Measurements from ENCODE around the gene OBSCN.

OBSCN gene

GRCh38 chr1:228379666-228380065 is 171.8 kb downstream of the OBSCN start:
- no peak for DNase-seq (ENCODE audit: low read depth in 2 of 2)

GRCh38 chr1:228381356-228381755 is 173.5 kb downstream of the OBSCN start:
- no peak for DNase-seq (ENCODE audit: low read depth in 2 of 2)

DNA sequence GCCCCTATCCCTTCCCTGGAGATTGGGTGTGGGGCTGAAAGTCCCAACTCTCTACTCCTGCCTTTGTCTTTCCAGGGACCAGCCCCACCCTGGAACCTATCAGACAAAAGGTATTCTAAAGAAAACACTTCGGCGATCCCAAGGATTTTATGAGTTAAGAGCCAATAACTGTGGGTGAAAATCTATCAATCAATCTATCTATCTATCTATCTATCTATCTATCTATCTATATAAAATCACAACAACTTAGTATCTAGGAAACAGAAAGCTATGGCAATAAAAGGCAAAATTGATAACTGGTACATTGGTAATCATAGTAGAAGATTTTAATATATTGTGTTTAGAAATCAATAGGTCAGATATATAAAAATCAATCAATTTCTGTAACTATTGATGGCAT is 175.9 kb downstream of the OBSCN start:
- no peak for DNase-seq (ENCODE audit: low read depth in 2 of 2)

DNA sequence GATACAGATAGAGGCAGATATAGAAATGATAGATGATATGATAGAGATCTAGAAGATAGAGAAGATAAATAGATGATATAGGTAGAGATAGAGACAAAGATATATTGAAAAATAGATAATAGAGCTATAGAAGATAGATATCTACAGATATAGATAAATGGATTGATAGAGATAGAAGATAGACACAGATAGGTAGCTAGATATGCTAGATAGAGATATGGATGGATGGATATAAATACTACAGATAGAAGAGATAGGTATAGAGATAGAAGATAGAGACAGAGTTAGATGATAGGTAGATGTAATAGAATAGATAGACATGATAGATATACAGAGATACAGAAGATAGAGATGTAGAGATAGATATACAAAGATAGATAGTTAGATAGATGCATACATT is 177.4 kb downstream of the OBSCN start:
- DNase-seq (ENCODE audit: low read depth in 2 of 2): no peak

- DNase-seq (ENCODE audit: low read depth in 2 of 2): no peak
Observed at GRCh38 chr1:228387321-228387720, 179.5 kb downstream of the OBSCN start.

DNA sequence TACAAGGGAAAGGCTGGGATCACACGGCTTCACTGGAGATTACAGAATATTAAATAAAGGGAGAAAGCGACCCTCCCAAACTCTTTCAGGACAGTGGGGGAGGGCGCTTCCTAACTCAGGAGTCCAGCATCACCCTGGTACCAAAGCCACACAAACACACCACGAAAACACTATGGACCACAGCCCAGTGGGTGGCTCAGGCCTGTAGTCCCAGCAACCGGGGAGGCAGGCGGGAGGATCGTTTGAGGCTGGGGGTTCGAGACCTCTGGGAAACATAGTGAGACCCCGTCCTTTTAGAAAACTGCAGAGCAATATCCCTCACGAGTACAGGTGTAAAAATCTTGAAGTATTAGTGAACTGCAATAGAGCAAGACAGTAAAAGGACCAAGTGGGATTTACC is 182.8 kb downstream of the OBSCN start:
- DNase-seq (ENCODE audit: low read depth in 2 of 2): no peak

DNA sequence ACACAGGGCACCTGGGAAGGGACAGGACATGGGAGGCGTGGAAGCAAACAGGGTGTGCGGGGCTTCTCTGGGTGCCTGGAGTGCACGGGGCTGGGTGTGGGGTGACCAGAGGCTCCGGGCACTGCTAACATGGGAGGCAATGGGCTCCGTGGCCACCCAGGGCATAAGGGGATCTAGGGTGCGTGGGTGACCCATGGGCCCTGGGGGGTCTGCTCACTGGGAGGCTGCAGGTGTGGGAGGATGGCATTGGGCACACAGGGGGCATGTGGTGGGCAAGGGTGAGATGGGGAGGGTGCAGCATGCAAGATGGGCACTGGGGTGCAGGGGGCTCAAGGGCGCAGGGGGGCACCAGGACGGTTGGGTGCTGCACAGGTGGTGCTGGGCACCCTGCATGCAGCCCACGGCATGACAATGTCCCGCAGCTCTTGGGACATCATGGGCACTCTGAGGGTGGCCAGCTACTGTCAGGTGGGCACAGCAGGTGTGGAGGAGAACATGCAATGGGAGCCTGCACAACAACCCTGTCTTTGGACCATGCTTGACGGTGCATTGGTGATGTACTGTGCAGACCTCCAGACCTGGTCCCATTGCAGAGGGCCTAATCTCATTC is 183.7 kb downstream of the OBSCN start:
- no peak for DNase-seq (ENCODE audit: low read depth in 2 of 2)

GRCh38 chr1:228392111-228392936 is 184.5 kb downstream of the OBSCN start:
- no peak for DNase-seq (ENCODE audit: low read depth in 2 of 2)

DNA sequence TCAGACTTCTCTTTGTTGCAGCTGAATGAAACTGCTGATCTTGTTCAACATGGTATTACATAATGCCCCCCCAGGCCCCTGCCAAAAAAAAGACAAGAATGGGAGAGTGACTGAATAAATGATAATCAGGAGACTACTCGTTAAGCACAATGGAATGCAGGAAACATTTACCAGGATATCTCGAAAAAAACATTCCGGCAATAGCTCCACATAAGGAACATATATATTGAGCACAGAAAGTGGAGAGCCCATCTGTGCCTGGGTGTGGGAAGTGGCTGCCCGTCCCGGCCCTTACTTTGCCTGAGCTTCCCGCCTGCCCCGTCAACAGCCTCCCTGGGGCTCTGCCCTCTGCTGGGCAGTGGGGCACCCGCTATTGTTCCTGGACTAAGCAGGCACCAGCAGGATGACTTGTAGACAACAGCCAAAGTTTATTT is 185.4 kb downstream of the OBSCN start:
- DNase-seq (ENCODE audit: low read depth in 2 of 2): no peak

DNA sequence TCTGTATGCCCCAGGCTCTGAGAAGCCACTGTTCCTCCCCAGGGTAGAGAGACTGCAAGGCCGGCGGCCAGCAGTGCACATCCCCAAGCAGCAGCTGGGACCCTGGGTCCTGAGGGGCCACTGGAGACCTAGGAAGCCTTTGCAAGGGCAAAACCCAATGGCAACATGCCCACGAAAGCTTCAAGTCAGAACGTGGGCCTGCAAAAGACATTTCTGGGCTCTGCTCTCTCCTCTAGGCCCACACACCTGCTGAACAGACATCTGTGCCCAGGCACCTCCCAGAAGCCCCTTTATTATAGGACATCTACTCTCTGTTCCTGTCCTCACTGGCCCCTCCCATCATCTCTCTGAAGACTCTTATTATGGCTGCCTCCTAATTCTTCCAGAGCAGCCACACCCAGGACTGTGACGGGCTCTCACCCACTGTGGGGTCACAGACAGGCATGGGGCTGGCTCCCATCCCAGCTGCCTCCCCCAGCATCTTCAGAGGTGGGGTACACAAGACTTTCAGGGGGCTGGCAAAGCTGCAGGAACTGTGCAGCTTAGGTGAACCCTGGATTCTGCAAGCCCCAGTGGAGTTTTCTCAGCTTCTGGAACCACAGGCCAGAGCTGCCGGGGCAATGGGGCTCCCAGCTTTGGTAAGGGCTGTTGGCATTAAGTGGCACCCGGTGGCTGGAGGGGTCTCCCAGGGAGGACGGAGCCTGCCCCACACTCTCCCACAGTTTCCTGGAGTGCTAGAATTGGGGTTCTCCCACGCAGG is 186.1 kb downstream of the OBSCN start:
- no peak for DNase-seq (ENCODE audit: low read depth in 2 of 2)

DNA sequence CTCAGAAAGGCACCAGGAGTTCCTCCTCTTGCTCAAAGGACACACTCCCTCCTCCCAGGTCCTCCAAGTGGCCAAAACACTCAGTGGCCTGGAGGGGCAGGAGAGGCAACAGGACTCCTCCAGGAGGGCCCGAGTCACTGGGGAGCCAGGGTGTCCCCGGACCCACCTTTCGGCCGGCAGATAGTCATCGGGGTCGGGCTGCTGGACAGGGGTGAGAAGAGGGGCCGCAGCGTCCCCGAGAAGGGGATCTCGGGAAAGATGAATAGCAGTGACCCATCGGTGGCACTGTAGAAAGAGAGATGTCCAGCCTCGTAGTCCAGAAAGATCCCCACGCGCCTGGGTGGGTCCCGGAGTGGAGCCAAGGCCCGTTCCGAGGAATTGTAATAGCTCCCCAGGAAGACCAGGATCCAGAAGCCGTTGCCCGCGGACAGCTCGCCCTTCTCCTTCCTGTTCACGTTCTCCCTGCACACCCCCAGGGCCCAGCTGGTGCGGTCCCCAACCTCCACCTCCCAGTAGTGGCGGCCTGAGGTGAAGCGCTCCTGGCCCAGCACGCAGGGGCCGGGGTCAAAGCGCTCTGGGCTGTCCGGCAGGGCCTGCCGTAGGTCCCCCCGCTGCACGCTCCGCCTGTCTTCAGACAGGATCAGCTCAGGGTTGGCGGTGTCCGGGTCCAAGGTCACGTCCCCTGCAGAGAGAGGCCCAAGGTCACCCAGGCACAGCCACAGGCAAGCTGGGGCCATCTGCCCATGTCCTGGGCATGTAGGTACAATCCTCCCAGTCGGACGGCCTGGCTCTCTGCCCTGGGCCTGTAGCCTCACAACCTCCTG is 186.9 kb downstream of the OBSCN start:
- DNase-seq (ENCODE audit: low read depth in 2 of 2): no peak

DNA sequence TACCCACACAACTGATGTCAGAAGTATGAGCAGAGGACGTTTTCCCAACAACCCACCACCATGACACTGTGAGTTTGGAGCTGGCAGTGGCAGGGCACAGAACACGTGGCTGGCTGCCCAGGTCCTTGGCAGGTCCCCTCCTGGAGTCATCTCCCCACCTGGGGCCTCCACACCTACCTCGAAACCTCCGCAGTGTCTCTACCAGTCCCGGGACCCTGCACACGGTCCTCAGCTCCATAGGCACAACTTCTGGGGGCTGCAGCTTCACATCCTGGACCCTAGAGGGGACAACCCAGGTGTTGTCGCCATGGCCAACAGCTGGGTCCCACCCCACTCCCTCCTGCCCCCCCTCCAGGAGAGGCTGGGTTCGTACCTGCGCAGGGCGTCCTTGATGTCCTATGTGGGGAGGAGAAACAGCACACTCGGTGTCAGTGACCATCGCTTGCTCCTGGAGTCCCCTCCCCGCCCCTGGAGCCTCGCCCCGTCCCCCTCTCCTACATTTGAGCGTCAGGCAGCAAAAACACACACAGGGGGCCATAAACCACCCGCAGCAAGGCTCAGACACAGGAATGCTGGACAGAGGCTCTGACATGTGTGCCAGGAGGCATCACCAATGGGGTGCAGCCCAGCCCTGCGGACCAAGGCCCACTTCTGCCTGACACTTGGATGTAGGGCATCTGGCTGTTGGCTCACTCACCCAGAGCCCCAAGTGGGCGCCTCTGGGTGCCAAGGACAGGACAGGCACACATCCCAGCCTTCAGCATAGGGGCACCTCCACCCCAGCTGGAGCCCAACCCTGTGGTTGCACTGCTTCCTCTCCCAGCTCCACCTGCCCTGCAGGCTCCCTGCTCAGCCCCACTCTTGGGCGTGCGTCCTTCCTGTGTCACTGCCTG is 189.2 kb downstream of the OBSCN start:
- DNase-seq (ENCODE audit: low read depth in 2 of 2): no peak

GRCh38 chr1:228397966-228398365 is 190.1 kb downstream of the OBSCN start:
- no peak for DNase-seq (ENCODE audit: low read depth in 2 of 2)

DNA sequence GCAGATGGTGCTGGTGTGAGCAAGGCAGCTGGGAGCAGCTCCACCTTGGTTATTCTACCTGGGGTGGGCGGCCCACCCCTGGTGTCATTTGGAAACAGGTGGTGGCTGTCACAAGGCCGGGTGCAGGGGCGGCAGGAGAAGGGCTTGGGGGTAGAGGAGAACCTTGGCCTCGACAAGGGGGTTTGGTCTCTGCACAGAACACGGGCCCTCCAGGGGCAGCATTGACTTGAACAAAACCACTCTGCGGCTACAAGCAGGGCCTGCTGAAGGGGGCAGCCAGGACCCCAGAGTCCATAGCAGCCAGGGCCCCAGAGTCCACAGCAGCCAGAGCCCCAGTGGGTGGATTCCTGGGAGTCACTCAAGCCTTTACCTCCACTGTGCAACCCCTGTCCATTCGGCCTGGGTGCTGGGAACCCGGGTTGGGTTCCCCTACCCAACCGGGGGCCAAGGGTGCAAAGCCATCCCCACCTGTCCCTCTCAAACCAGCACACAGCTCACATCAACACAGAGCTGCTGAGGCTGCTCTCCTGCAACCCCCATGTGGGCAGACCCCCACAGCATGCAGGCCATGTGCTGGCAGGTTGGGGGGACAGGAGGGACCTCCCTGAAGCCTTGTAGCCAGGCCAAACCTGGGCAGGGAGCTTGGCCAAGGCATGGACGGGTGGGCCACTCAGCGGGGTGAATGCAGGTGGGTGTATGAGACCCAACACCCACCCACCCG is 191.1 kb downstream of the OBSCN start:
- no peak for DNase-seq (ENCODE audit: low read depth in 2 of 2)

- no peak for DNase-seq (ENCODE audit: low read depth in 2 of 2)
Observed at GRCh38 chr1:228399531-228400236, 191.8 kb downstream of the OBSCN start.

- no peak for DNase-seq (ENCODE audit: low read depth in 2 of 2)
Observed at GRCh38 chr1:228400237-228400651, 192.4 kb downstream of the OBSCN start.

DNA sequence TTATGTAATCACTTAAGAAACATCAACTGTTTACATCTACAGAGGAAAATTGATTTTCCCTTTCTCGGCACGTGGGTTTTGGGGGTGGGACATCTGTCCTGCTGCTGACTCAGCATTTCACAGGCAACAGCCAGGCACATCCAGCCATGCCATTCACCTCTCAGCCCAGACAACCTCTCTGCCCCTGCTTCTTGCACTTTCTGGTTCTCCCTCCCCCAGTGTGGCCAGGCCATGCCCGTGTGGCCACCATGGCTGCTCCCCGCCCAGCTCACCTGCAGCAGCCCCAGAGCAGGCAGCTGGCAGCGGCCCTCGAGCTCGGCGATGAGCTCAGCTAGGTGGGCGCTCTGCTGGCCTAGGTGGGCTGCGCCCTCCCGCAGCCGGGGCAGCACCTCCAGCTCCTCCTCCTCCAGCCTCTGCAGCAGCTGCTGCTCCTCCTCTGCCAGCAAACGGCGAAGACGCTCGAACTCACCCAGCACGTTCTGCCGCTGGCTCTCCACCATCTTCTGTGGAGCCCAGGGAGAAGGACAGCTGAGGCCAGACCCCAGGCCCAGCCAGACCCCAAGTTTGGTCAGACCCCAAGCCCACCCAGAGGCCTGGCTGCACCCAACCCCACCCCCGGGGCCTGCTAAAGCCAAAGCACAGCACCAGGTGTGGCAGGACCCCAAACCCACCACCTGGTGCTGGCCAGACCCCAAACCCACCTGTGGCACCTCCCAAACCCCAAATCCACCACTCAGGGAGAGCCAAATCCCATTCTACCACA is 193.0 kb downstream of the OBSCN start:
- no peak for DNase-seq (ENCODE audit: low read depth in 2 of 2)

DNA sequence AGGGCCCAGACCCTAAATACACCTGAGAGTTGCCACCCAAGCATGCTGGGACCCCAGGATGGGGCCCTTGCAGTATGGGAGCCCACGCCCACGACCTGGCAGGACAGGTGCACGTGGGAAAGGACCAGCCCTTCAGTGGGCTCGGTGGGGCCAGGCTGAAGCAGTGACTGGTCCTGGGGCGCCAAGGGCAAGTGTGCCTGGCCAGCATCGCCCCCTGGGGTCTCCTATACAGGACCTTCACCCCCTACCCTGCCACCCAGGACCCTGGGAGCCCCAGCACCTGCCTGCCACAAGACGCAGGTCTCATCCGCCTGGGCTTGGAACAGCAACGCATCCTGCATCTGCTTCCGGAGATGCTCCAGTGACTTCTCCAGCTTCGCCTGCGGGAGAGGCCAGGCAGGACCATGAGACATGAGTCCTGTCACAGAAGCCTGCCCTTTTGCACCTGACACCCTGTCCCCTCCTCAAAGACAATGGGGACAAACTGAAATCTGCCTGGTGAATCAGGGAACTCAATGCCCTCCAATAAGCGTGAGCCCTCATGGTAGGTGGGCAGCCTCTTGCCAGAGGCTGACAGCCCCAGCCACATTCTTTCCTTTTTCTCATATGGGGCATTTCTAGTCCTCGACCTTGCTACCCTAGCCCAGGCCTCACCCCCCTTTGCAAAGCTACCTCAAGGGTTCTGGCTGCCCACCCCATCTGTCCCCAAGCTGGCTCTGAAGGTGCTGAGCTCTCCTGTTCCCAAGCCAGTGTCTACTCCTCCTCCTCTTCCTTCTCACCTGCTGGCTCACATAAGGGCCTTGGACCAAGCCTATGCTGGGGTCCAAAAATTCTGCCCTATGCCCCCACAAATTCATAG is 194.2 kb downstream of the OBSCN start:
- no peak for DNase-seq (ENCODE audit: low read depth in 2 of 2)

Data from stimulated activated CD8-positive, alpha-beta memory T cell treated with anti-CD3 and anti-CD28 coated beads, Interleukin-15, amount 100 ng/mL, for 48 hours (primary cell).